CD14-positive monocyte (primary cell): ENCODE data around the gene UBL4B. TPM values are rescaled to one million over a fixed set of nuclear protein-coding genes. Genes with fewer than 3 reads are reported as not detected.
A peak's percentile ranks its signal among the peaks of the same experiment; 100 is the strongest.

Experiments used
- DNase-seq, 3 donors: peaks; one replicate each; pipeline ENCODE4 v3.0.0-alpha.2; 2011 to 2022
- H2AFZ ChIP-seq: 2 replicates; pipeline ENCODE4 v1.6.0; 2012; ENCODE audit warnings: mild to moderate bottlenecking, low read depth, low read length, inconsistent platforms; ENCODE audit not compliant: insufficient read depth, poor library complexity, severe bottlenecking
- H3K27ac ChIP-seq, 2 donors: 1 replicate in 1 of 2; 2 replicates in 1 of 2; pipeline ENCODE4 v1.5.1; 2012 to 2013; ENCODE audit warnings: low read length in 2 of 2, control low read depth in 1 of 2, inconsistent platforms in 1 of 2, low read depth in 1 of 2, mild to moderate bottlenecking in 1 of 2
- H3K27me3 ChIP-seq, 2 donors: one replicate each; pipeline versions ENCODE4 v1.6.0 to v1.6.1; 2011 to 2013; ENCODE audit warnings: low read length in 2 of 2; ENCODE audit not compliant: control insufficient read depth in 2 of 2, insufficient read depth in 2 of 2
- H3K36me3 ChIP-seq, 2 donors: replicated peaks in 1 of 2; 1 replicate in 1 of 2; 2 replicates in 1 of 2; pipeline versions ENCODE4 v1.5.1 to v1.6.1; 2012 to 2013; ENCODE audit warnings: low read length in 2 of 2, control low read depth in 1 of 2, inconsistent platforms in 1 of 2, mild to moderate bottlenecking in 1 of 2; ENCODE audit not compliant: insufficient read depth in 2 of 2, control insufficient read depth in 1 of 2
- H3K4me1 ChIP-seq, 2 donors: 1 replicate in 1 of 2; 2 replicates in 1 of 2; pipeline versions ENCODE4 v1.5.1 to v1.6.1; 2012 to 2013; ENCODE audit warnings: low read length in 2 of 2, control low read depth in 1 of 2, inconsistent platforms in 1 of 2, mild to moderate bottlenecking in 1 of 2, moderate library complexity in 1 of 2; ENCODE audit not compliant: insufficient read depth in 2 of 2, control insufficient read depth in 1 of 2
- H3K4me2 ChIP-seq: replicated peaks from 2 replicates; pipeline ENCODE3; 2012; ENCODE audit warnings: low read length, moderate library complexity, mild to moderate bottlenecking; ENCODE audit not compliant: poor library complexity, severe bottlenecking; ENCODE audit errors: extremely low read depth
- H3K4me3 ChIP-seq, 3 experiments: fragments of 200-600 bp in 1 of 3; sonication (generic) in 1 of 3; replicated peaks in 1 of 3; 1 replicate in 2 of 3; 2 replicates in 1 of 3; pipeline ENCODE4 v1.5.1; 2011 to 2013; ENCODE audit warnings: low read length in 3 of 3, mild to moderate bottlenecking in 3 of 3, control low read depth in 2 of 3, low read depth in 2 of 3, inconsistent platforms in 1 of 3, moderate library complexity in 1 of 3
- H3K79me2 ChIP-seq: 2 replicates; pipeline ENCODE4 v1.6.0; 2012; ENCODE audit warnings: mild to moderate bottlenecking, control low read depth, inconsistent platforms, low read length, moderate library complexity; ENCODE audit not compliant: insufficient read depth
- H3K9ac ChIP-seq: 2 replicates; pipeline ENCODE4 v1.6.0; 2017; ENCODE audit warnings: low read length, mild to moderate bottlenecking; ENCODE audit not compliant: insufficient read depth, poor library complexity, severe bottlenecking
- H3K9me3 ChIP-seq, 2 donors: replicated peaks in 1 of 2; 1 replicate in 1 of 2; 2 replicates in 1 of 2; pipeline versions ENCODE4 v1.5.1 to v1.6.1; 2012 to 2013; ENCODE audit warnings: low read length in 2 of 2, control low read depth in 1 of 2; ENCODE audit not compliant: control insufficient read depth in 1 of 2, insufficient read depth in 1 of 2
- H4K20me1 ChIP-seq: 2 replicates; pipeline ENCODE4 v1.6.0; 2012; ENCODE audit warnings: mild to moderate bottlenecking, low read length, control low read depth, moderate library complexity; ENCODE audit not compliant: insufficient read depth
- H3K27ac Mint-ChIP-seq, 7 donors: one replicate each; pipeline ENCODE4 v1.8.0; 2020; ENCODE audit warnings: mild to moderate bottlenecking in 7 of 7, mixed read lengths in 7 of 7, moderate library complexity in 6 of 7, inconsistent platforms in 2 of 7
- H3K27me3 Mint-ChIP-seq, 3 donors: one replicate each; pipeline ENCODE4 v1.8.0; 2021 to 2022; ENCODE audit warnings: low read depth in 3 of 3, mild to moderate bottlenecking in 3 of 3, mixed read lengths in 3 of 3, moderate library complexity in 3 of 3, inconsistent platforms in 1 of 3
- H3K36me3 Mint-ChIP-seq, 2 donors: one replicate each; pipeline ENCODE4 v1.8.0; 2020; ENCODE audit warnings: mixed read lengths in 2 of 2, inconsistent platforms in 1 of 2, mild to moderate bottlenecking in 1 of 2
- H3K4me1 Mint-ChIP-seq: one replicate; pipeline ENCODE4 v1.8.0; 2020; ENCODE audit warnings: mild to moderate bottlenecking, mixed read lengths
- H3K4me3 Mint-ChIP-seq, 2 donors: one replicate each; pipeline ENCODE4 v1.8.0; 2020; ENCODE audit warnings: mild to moderate bottlenecking in 2 of 2, mixed read lengths in 2 of 2, moderate library complexity in 1 of 2
- H3K9me3 Mint-ChIP-seq, 7 donors: one replicate each; pipeline ENCODE4 v1.8.0; 2020 to 2022; ENCODE audit warnings: mixed read lengths in 7 of 7, mild to moderate bottlenecking in 6 of 7, moderate library complexity in 6 of 7, inconsistent platforms in 2 of 7
- CTCF ChIP-seq: fragments of 200-600 bp; IDR thresholded peaks from one replicate; pipeline ENCODE4 v1.8.0; 2022; ENCODE audit warnings: antibody characterized with exemption, mild to moderate bottlenecking
- WGBS: methylation state at CpG from one replicate; pipeline ENCODE4 v1.1.5; 2013; ENCODE audit warnings: missing lambda C conversion rate; ENCODE audit not compliant: insufficient coverage; 5-methylcytosine and 5-hydroxymethylcytosine counted together
- intact Hi-C, 2 donors: fragments of 100-400 bp; cut with micrococcal nuclease; formaldehyde crosslinking; loops; one replicate each; pipeline versions ENCODE4 v1.15.0 to v1.15.1; 2023
- polyA plus RNA-seq, 3 donors: library from polyadenylated mRNA; depleted of rRNA in 1 of 3; unstranded in 2 of 3; stranded (reverse) in 1 of 3; fragments of 300-500 nt in 2 of 3; fragments of >200 nt in 1 of 3; fragmentation: Illumina TruSeq in 2 of 3; gene quantifications; 1 replicate in 2 of 3; 2 replicates in 1 of 3; pipeline ENCODE4 v1.2.3, GENCODE V29; 2012 to 2021

The UBL4B gene
- polyA plus RNA-seq, 3 donors: not detected

- peaks cover 40 to 45% (median 44%) of the 10 kb centered on the region in 3 donors for H3K27me3 Mint-ChIP-seq
- intact Hi-C loops: no loop called here
- Histone ChIP-seq H2AFZ (no peak overlapping the region), H3K79me2 (no peaks in the 10 kb centered on the region), H3K27me3 (peaks cover 18 to 36% of the 10 kb centered on the region in 2 donors), H3K4me3 (no peak overlapping the region), H3K36me3 (peaks cover 0 to 3% of the 10 kb centered on the region in 2 donors), H3K4me2 (no peak overlapping the region), H3K4me1 (peaks cover 14 to 16% of the 10 kb centered on the region in 2 donors), H4K20me1 (peaks cover 5% of the 10 kb centered on the region), H3K9ac (no peak overlapping the region), H3K9me3 (peaks cover 0 to 12% of the 10 kb centered on the region in 2 donors), H3K27ac (no peak overlapping the region)
- 71% methylated on average over 2 of the region's 4 CpGs for WGBS
- no peak for TF ChIP-seq CTCF
- DNase-seq: no peak
- peaks cover 22 to 33% of the 10 kb centered on the region in 2 donors for H3K36me3 Mint-ChIP-seq
- peak overlapping the region in 3 of 7 donors; percentile 7 to 68 (median 36) for H3K27ac Mint-ChIP-seq
- H3K4me1 Mint-ChIP-seq: peaks cover 13% of the 10 kb centered on the region
- peaks cover 0 to 12% (median 4%) of the 10 kb centered on the region in 7 donors for H3K9me3 Mint-ChIP-seq
- H3K4me3 Mint-ChIP-seq: no peak overlapping the region
Measured at GRCh38 chr1:110063781-110064180, 48.5 kb upstream of the UBL4B start.

- no peak overlapping the region for H3K9ac ChIP-seq
- intact Hi-C loops: no loop called here
- H3K27me3 Mint-ChIP-seq: peaks cover 49 to 55% (median 54%) of the 10 kb centered on the region in 3 donors
- H3K36me3 Mint-ChIP-seq: peaks cover 13 to 27% of the 10 kb centered on the region in 2 donors
- H3K4me2 ChIP-seq: no peak overlapping the region
- WGBS: 59% methylated on average over 15 of the region's 18 CpGs
- H4K20me1 ChIP-seq: peaks cover 5% of the 10 kb centered on the region
- H3K9me3 Mint-ChIP-seq: peaks cover 0 to 12% (median 6%) of the 10 kb centered on the region in 7 donors
- H3K4me1 ChIP-seq: peaks cover 24 to 26% of the 10 kb centered on the region in 2 donors
- H3K79me2 ChIP-seq: no peaks in the 10 kb centered on the region
- peaks cover 26 to 45% of the 10 kb centered on the region in 2 donors for H3K27me3 ChIP-seq
- no peak overlapping the region for H3K4me3 Mint-ChIP-seq
- H3K36me3 ChIP-seq: no peaks in the 10 kb centered on the region
- no peak for TF ChIP-seq CTCF
- peaks cover 22% of the 10 kb centered on the region for H3K4me1 Mint-ChIP-seq
- H2AFZ ChIP-seq: no peak overlapping the region
- no peak overlapping the region for H3K27ac Mint-ChIP-seq
- no peak overlapping the region for H3K27ac ChIP-seq
- no peak for DNase-seq
- H3K4me3 ChIP-seq: no peak overlapping the region
- peaks cover 0 to 12% of the 10 kb centered on the region in 2 donors for H3K9me3 ChIP-seq
Measured at GRCh38 chr1:110064576-110065337, 47.5 kb upstream of the UBL4B start.
